HepG2 (cell line): ENCODE results near the gene EIF4ENIF1. TPM values are rescaled to one million over a fixed set of nuclear protein-coding genes. Genes with fewer than 3 reads are reported as not detected.

Source experiments
- BRD4 ChIP-seq: sonication (generic); formaldehyde crosslinking; IDR thresholded peaks from 2 replicates; pipeline ENCODE4 v1.4.0; 2020; ENCODE audit warnings: missing genetic modification reagents
- KMT2A ChIP-seq: sonication (generic); formaldehyde crosslinking; IDR thresholded peaks from 2 replicates; pipeline ENCODE4 v1.4.0; 2020; ENCODE audit warnings: missing genetic modification reagents
- MED13 ChIP-seq: sonication (generic); formaldehyde crosslinking; IDR thresholded peaks from 2 replicates; pipeline ENCODE4 v1.5.0; 2020; ENCODE audit warnings: missing genetic modification reagents
- MIER3 ChIP-seq: IDR thresholded peaks from 2 replicates; pipeline ENCODE4 v1.6.1; 2016; ENCODE audit warnings: missing compliant biosample characterization, borderline replicate concordance
- POLR2A ChIP-seq, 2 experiments: IDR thresholded peaks; 2 replicates each; pipeline ENCODE4 v1.6.1; 2011; ENCODE audit warnings: low read depth in 2 of 2, low read length in 2 of 2, mild to moderate bottlenecking in 1 of 2, moderate library complexity in 1 of 2; ENCODE audit not compliant: insufficient read depth in 1 of 2
- RFX3 ChIP-seq: IDR thresholded peaks from 2 replicates; pipeline ENCODE4 v1.6.1; 2016; ENCODE audit warnings: missing biosample characterization, missing genetic modification reagents
- TBX3 ChIP-seq: fragments of 450-650 bp; IDR thresholded peaks from 2 replicates; pipeline ENCODE4 v1.6.1; 2017; ENCODE audit warnings: antibody characterized with exemption, mild to moderate bottlenecking, inconsistent platforms, borderline replicate concordance
- TCF12 ChIP-seq, 2 experiments: fragments of 450-650 bp in 1 of 2; sonication (generic) in 1 of 2; formaldehyde crosslinking in 1 of 2; IDR thresholded peaks; 2 replicates each; pipeline versions ENCODE4 v1.6.1 to v1.8.0; 2017 to 2022; ENCODE audit warnings: antibody characterized with exemption in 1 of 2, mild to moderate bottlenecking in 1 of 2, missing genetic modification reagents in 1 of 2, moderate library complexity in 1 of 2
- TEAD3 ChIP-seq: optimal IDR thresholded peaks from 2 replicates; pipeline ENCODE3; 2016; ENCODE audit warnings: borderline replicate concordance
- ZEB1 ChIP-seq: IDR thresholded peaks from 2 replicates; pipeline ENCODE4 v1.6.1; 2012; ENCODE audit warnings: mild to moderate bottlenecking, low read depth, inconsistent platforms; ENCODE audit not compliant: insufficient replicate concordance
- ZNF256 ChIP-seq: sonication (generic); formaldehyde crosslinking; conservative IDR thresholded peaks from 2 replicates; pipeline ENCODE4 v1.4.0; 2020; ENCODE audit warnings: missing genetic modification reagents
- ZNF501 ChIP-seq: sonication (generic); formaldehyde crosslinking; IDR thresholded peaks from 2 replicates; pipeline ENCODE4 v1.5.1; 2020; ENCODE audit warnings: mild to moderate bottlenecking, moderate library complexity, missing genetic modification reagents
- ZSCAN12 ChIP-seq: sonication (generic); formaldehyde crosslinking; IDR thresholded peaks from 2 replicates; pipeline ENCODE4 v1.9.0; 2021; ENCODE audit warnings: mild to moderate bottlenecking, missing genetic modification reagents
- ZSCAN31 ChIP-seq: sonication (generic); formaldehyde crosslinking; IDR thresholded peaks from 2 replicates; pipeline ENCODE4 v1.5.0; 2020; ENCODE audit warnings: low read depth, mild to moderate bottlenecking, missing genetic modification reagents
- polyA plus RNA-seq, 8 experiments: library from polyadenylated mRNA; depleted of rRNA in 3 of 8; stranded (reverse) in 7 of 8; unstranded in 1 of 8; fragments of >200 nt; fragmentation: Illumina TruSeq in 4 of 8; extraction: Trizol in 4 of 8; gene quantifications; 2 replicates each; pipeline versions ENCODE4 v1.2.1 to v1.2.3, GENCODE V29; 2011 to 2016; ENCODE audit warnings: low read depth in 4 of 8, missing spikeins in 1 of 8, mixed read lengths in 1 of 8; ENCODE audit not compliant: insufficient read depth in 1 of 8
- total RNA-seq, 5 experiments: library from RNA; depleted of rRNA; stranded (reverse); fragments of >200 nt; fragmentation: Illumina TruSeq; extraction: Trizol; gene quantifications; 2 replicates each; pipeline ENCODE4 v1.2.3, GENCODE V29; 2016; ENCODE audit warnings: low read depth in 1 of 5
- TF ChIP-seq, protein P1 (sequence below), 2 experiments: fragments of 450-650 bp in 1 of 2; sonication (generic) in 1 of 2; formaldehyde crosslinking in 1 of 2; IDR thresholded peaks; 2 replicates each; pipeline versions ENCODE4 v1.6.1 to v1.8.0; 2016 to 2022; ENCODE audit warnings: antibody characterized with exemption in 1 of 2, mild to moderate bottlenecking in 1 of 2, missing genetic modification reagents in 1 of 2
- TF ChIP-seq, protein P2 (sequence below): sonication (generic); formaldehyde crosslinking; IDR thresholded peaks from 2 replicates; pipeline ENCODE4 v1.5.0; 2020; ENCODE audit warnings: missing genetic modification reagents
- TF ChIP-seq, protein P3 (sequence below): IDR thresholded peaks from 2 replicates; pipeline ENCODE4 v1.4.0; 2020; ENCODE audit warnings: mild to moderate bottlenecking, missing genetic modification reagents

Gene EIF4ENIF1
- total and polyA plus RNA-seq, 2 of the 13 experiments (the other 11 are each of a cell fraction or from before 2014, with no cell fraction given) = 11.9 to 12.3 TPM

DNA sequence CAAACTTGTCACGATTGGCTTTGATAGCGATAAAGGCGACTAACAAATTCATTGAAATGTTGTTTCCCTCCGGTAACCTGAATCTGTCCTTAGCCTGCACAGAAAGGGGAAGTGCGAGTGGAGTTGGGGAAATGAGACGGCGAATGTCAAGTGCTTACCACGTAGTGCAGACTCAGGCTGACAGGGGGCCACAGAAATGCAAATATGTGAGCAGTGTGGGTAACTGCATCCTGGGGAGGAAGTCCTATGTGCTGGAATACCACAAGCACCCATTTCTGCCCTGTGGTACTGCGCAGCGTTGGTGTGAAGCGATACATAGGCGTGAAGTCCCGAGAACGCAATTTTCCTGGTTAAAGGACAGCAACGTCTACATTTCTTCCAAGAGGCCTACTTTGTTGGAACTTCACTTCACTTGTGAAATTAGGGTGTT, 869 bp upstream of the EIF4ENIF1 start (continued):
- TF ChIP-seq ZEB1 (no peak), RFX3 (CRISPR knock-in tag) (0 out of 2 replicates have a peak, but pooled peaks have one; percentile 2), KMT2A (CRISPR knock-in tag) (no peak; the same call in 1 of the 2 replicates), MED13 (CRISPR knock-in tag) (0 out of 2 replicates have a peak, but pooled peaks have one; percentile 37), TEAD3 (CRISPR knock-in tag) (peak; percentile 62), POLR2A (IDR thresholded peaks at IDR 0.05; ENCODE audit: insufficient read depth in 1 of 2, low read depth in 2 of 2, low read length in 2 of 2) (peak in 1 of 2 experiments; percentile 60; a peak in 2 of 4 replicates), ZSCAN31 (CRISPR knock-in tag) (no peak), BRD4 (CRISPR knock-in tag) (no peak), TBX3 (no peak), TCF12 (IDR thresholded peaks at IDR 0.05) (no peak), TCF12 (CRISPR knock-in tag; IDR thresholded peaks at IDR 0.05) (no peak), ZSCAN12 (CRISPR knock-in tag) (no peak), MIER3 (CRISPR knock-in tag) (no peak; the same call in 1 of the 2 replicates), ZNF501 (CRISPR knock-in tag) (peak; percentile 10; the same call in 1 of the 2 replicates), ZNF256 (no peak)
- TF ChIP-seq, protein P1, sequence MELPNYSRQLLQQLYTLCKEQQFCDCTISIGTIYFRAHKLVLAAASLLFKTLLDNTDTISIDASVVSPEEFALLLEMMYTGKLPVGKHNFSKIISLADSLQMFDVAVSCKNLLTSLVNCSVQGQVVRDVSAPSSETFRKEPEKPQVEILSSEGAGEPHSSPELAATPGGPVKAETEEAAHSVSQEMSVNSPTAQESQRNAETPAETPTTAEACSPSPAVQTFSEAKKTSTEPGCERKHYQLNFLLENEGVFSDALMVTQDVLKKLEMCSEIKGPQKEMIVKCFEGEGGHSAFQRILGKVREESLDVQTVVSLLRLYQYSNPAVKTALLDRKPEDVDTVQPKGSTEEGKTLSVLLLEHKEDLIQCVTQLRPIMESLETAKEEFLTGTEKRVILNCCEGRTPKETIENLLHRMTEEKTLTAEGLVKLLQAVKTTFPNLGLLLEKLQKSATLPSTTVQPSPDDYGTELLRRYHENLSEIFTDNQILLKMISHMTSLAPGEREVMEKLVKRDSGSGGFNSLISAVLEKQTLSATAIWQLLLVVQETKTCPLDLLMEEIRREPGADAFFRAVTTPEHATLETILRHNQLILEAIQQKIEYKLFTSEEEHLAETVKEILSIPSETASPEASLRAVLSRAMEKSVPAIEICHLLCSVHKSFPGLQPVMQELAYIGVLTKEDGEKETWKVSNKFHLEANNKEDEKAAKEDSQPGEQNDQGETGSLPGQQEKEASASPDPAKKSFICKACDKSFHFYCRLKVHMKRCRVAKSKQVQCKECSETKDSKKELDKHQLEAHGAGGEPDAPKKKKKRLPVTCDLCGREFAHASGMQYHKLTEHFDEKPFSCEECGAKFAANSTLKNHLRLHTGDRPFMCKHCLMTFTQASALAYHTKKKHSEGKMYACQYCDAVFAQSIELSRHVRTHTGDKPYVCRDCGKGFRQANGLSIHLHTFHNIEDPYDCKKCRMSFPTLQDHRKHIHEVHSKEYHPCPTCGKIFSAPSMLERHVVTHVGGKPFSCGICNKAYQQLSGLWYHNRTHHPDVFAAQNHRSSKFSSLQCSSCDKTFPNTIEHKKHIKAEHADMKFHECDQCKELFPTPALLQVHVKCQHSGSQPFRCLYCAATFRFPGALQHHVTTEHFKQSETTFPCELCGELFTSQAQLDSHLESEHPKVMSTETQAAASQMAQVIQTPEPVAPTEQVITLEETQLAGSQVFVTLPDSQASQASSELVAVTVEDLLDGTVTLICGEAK (IDR thresholded peaks at IDR 0.05) = no peak
- TF ChIP-seq, protein P1 (CRISPR knock-in tag; IDR thresholded peaks at IDR 0.05) = no peak
- TF ChIP-seq, protein P2, sequence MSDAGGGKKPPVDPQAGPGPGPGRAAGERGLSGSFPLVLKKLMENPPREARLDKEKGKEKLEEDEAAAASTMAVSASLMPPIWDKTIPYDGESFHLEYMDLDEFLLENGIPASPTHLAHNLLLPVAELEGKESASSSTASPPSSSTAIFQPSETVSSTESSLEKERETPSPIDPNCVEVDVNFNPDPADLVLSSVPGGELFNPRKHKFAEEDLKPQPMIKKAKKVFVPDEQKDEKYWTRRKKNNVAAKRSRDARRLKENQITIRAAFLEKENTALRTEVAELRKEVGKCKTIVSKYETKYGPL (CRISPR knock-in tag) = peak; percentile 24; the same call in 1 of the 2 replicates
- TF ChIP-seq, protein P3, sequence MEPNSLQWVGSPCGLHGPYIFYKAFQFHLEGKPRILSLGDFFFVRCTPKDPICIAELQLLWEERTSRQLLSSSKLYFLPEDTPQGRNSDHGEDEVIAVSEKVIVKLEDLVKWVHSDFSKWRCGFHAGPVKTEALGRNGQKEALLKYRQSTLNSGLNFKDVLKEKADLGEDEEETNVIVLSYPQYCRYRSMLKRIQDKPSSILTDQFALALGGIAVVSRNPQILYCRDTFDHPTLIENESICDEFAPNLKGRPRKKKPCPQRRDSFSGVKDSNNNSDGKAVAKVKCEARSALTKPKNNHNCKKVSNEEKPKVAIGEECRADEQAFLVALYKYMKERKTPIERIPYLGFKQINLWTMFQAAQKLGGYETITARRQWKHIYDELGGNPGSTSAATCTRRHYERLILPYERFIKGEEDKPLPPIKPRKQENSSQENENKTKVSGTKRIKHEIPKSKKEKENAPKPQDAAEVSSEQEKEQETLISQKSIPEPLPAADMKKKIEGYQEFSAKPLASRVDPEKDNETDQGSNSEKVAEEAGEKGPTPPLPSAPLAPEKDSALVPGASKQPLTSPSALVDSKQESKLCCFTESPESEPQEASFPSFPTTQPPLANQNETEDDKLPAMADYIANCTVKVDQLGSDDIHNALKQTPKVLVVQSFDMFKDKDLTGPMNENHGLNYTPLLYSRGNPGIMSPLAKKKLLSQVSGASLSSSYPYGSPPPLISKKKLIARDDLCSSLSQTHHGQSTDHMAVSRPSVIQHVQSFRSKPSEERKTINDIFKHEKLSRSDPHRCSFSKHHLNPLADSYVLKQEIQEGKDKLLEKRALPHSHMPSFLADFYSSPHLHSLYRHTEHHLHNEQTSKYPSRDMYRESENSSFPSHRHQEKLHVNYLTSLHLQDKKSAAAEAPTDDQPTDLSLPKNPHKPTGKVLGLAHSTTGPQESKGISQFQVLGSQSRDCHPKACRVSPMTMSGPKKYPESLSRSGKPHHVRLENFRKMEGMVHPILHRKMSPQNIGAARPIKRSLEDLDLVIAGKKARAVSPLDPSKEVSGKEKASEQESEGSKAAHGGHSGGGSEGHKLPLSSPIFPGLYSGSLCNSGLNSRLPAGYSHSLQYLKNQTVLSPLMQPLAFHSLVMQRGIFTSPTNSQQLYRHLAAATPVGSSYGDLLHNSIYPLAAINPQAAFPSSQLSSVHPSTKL (CRISPR knock-in tag) = peak; percentile 6; the same call in 1 of the 2 replicates
